Astrocyte of the cerebellum (primary cell): ENCODE data around the gene RAB8A.

Source experiments
- DNase-seq: peaks from one replicate; pipeline ENCODE4 v3.0.0-alpha.2; 2011; ENCODE audit warnings: low read depth
- H3K4me3 ChIP-seq: 2 replicates; pipeline ENCODE4 v1.5.1; 2011; ENCODE audit warnings: mild to moderate bottlenecking, low read depth, low read length, moderate library complexity
- in situ Hi-C: cut with HindIII; loops from 2 replicates; pipeline ENCODE4 v1.10.0; 2017; ENCODE audit warnings: low sequenced_read_pairs
- TF ChIP-seq, protein P1 (sequence below): IDR thresholded peaks from 2 replicates; pipeline ENCODE4 v1.5.1; 2012; ENCODE audit warnings: low read length, low read depth, moderate library complexity, mild to moderate bottlenecking; ENCODE audit errors: missing control alignments

Gene RAB8A

DNA sequence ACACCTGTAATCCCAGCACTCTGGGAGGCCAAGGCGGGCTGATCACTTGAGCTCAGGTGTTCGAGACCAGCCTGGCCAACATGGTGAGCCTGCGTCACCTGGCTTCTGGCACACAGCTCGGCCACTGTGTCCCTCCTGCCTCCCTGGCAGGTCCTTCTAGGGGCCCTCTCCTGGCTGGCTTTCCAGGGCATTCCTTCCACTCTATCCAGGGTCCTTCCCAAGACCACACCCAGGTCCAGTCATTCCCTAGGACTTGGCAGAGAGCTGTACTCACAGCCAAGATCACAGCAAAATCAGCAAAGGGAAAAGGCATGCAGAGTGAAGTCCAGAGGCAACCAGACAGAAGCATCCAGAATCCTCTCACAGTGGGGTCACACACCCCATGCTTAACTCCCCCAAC lies 22.1 kb downstream of the RAB8A start:
- no peak for DNase-seq
- in situ Hi-C loops: no loop called here
- H3K4me3 ChIP-seq: no peak overlapping the region
- TF ChIP-seq, protein P1, sequence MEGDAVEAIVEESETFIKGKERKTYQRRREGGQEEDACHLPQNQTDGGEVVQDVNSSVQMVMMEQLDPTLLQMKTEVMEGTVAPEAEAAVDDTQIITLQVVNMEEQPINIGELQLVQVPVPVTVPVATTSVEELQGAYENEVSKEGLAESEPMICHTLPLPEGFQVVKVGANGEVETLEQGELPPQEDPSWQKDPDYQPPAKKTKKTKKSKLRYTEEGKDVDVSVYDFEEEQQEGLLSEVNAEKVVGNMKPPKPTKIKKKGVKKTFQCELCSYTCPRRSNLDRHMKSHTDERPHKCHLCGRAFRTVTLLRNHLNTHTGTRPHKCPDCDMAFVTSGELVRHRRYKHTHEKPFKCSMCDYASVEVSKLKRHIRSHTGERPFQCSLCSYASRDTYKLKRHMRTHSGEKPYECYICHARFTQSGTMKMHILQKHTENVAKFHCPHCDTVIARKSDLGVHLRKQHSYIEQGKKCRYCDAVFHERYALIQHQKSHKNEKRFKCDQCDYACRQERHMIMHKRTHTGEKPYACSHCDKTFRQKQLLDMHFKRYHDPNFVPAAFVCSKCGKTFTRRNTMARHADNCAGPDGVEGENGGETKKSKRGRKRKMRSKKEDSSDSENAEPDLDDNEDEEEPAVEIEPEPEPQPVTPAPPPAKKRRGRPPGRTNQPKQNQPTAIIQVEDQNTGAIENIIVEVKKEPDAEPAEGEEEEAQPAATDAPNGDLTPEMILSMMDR: no peak

DNA sequence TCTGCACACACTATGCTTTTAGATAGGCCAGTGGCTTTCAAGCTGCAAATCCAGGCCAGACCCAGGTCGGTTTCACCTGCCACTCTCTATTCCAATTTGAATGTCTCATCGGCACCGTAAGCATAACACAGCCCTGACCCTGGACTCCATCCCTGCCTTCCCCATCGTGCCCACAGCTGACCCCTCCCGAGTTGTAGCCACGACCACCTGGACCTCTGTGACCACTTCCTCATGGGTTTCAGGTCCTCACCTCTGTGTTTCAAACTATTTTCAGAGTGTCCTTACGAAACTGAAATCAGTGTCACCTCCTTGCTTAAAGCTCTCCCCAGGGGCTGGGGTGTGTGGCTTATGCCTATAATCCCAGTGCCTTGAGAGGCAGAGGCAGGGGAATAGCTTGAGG lies 22.8 kb downstream of the RAB8A start:
- DNase-seq: no peak
- in situ Hi-C loops: no loop called here
- TF ChIP-seq, protein P1: no peak
- no peak overlapping the region for H3K4me3 ChIP-seq

DNA sequence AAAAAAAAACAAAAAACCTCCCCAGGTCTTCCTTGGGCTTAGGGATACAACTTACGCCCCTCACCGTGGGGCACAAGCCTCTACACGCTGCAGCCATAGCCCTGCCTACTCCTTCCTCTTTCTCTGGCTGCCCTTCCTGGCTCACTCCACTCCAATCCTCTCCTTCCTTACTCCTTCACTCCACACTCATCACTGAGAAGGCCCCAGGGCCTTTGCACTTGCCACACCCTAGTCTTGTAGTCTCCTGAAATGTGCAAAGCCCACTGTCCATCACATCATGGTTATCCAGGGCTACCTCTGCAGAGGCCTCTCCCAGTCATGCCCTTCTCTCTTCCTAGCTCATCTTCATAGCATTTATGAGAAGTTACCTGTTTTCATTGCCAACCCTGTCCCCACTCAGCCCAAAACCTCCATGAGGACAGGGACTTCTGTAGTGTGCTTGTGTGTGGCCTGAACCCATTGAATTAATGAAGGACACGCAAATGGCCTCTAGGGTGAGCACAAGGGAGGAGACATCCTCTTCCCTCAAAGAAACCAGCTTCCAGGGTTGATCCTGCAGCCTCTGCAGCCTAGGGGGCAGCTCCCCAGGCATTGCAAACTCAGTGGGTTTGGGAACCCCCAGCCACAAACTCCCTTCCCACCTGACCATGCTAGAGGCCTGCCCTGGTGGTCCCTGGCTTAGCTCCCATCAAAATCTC lies 23.9 kb downstream of the RAB8A start:
- TF ChIP-seq, protein P1: no peak
- no peak for DNase-seq
- no peak overlapping the region for H3K4me3 ChIP-seq
- in situ Hi-C loops: no loop called here

DNA sequence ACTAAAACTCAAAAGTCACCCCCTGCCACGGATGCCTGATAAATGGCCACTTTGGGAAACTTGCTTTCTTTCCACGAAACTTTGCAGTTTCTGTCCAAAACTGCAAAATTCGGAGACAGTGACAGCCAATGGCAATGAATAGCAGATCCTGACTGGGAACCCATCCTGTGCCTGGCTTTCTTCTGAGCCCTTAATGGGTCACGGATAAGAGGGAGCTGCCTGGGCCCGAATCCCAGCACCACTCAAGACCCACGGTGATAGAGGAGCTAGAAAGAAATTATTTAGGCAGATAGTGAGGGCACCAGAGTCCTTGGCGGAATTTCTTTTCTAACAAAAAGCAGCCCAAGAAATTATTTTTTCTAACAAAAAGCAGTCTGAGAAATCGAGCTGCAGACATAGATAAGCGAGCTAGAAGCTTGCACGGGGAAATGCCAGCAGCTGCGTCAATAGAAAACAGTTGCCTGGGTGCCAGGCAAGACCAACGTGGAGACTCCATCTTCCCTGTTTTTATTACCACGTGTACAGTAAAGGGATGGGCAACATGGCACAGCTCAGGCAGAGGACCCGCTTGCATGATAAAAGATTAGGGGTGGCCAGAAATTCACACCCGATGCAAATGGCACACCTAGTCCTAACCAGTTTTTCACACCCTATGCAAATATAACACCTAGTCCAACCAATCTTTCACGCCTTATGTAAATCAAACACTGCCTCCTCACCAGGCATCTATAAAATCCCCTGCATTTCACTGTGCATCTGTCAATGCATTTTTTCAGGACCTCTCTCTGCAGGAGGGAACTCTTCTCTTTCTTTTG lies 24.7 kb downstream of the RAB8A start:
- TF ChIP-seq, protein P1: no peak
- in situ Hi-C loops: no loop called here
- no peak overlapping the region for H3K4me3 ChIP-seq
- DNase-seq: no peak

DNA sequence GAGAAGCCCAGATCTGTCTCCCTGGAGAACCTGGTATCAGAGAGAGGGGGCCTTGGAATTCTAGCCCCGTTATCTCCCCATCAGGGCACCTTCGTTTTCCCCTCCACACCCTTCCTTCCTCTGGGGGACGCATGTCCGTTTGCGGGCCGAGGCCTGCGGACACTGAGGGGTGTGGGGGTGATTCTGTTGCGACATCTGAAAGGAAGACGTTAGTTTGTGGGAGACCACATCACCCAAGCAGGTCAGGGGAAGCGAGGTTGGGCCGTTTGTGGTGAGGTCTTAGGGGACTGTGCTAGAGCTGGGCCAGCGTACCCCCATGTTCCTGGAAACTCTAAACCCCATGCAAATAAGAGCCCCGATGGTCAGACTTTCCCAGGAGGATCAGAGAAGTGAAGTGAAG lies 28.1 kb downstream of the RAB8A start:
- TF ChIP-seq, protein P1: no peak
- no peak for DNase-seq
- in situ Hi-C loops: no loop called here
- no peak overlapping the region for H3K4me3 ChIP-seq

DNA sequence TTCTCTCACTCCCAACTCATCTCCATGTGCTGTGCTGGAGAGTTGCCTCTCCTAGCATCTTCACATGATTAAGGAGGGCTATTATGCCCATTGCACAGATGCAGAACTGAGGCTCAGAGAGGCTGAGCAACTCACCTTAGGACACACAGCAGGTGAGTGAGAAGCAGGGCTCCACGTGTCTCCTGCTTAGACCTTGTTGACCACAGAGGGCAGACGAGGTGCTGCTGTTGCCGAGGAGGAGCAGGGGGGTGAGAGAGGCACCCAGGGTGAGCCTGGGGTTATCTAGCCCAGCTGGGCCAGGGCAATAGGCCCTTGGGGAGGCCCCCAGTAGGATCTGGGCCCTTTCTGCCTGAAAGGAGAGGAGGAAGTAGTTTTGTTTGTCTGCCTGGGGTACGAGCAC lies 29.4 kb downstream of the RAB8A start:
- no peak overlapping the region for H3K4me3 ChIP-seq
- in situ Hi-C loops: no loop called here
- DNase-seq: no peak
- TF ChIP-seq, protein P1: no peak
